ENCODE results near the gene PPT2.

DNA sequence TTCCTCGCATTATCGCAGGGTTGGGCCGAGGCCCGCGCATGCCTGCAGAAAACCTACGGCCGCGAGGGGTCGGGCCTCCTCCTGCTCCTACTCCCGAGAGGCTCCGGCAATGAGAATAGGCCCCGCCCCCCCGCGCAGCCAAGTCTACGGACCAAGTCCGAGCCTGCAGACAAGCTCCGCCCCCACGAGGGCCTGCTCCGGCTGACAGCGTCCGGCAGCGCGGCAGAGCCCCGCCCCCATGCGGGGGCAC lies 41.6 kb downstream of the PPT2 start:
- TF ChIP-seq, protein P1, sequence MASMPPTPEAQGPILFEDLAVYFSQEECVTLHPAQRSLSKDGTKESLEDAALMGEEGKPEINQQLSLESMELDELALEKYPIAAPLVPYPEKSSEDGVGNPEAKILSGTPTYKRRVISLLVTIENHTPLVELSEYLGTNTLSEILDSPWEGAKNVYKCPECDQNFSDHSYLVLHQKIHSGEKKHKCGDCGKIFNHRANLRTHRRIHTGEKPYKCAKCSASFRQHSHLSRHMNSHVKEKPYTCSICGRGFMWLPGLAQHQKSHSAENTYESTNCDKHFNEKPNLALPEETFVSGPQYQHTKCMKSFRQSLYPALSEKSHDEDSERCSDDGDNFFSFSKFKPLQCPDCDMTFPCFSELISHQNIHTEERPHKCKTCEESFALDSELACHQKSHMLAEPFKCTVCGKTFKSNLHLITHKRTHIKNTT (CRISPR knock-in tag; IDR thresholded peaks at IDR 0.05) = no peak
- TF ChIP-seq CBX2 (IDR thresholded peaks at IDR 0.05; ENCODE audit: low read depth, low read length) (no peak), CBX2 (CRISPR knock-in tag; IDR thresholded peaks at IDR 0.05; ENCODE audit: low read depth) (no peak), JUND (CRISPR knock-in tag; IDR thresholded peaks at IDR 0.05) (no peak), ZNF274 (CRISPR knock-in tag; IDR thresholded peaks at IDR 0.05) (no peak), SAFB2 (CRISPR knock-in tag; IDR thresholded peaks at IDR 0.05; ENCODE audit: borderline replicate concordance, low read depth) (no peak), EED (CRISPR knock-in tag; IDR thresholded peaks at IDR 0.05) (no peak), HNF4G (IDR thresholded peaks at IDR 0.05; ENCODE audit: borderline replicate concordance, low read depth, low read length) (no peak), HNF4G (CRISPR knock-in tag; IDR thresholded peaks at IDR 0.05; ENCODE audit: borderline replicate concordance, low read depth) (no peak), GATAD2A (CRISPR knock-in tag; IDR thresholded peaks at IDR 0.05) (no peak), IKZF1 (IDR thresholded peaks at IDR 0.05) (no peak)
